NCI-H2171 (cell line): ENCODE results near the gene ZNF221.

Source experiments
- DNase-seq: peaks from one replicate; lab custom pipeline; 2025; lab: John Stamatoyannopoulos, UW

Gene ZNF221

DNA sequence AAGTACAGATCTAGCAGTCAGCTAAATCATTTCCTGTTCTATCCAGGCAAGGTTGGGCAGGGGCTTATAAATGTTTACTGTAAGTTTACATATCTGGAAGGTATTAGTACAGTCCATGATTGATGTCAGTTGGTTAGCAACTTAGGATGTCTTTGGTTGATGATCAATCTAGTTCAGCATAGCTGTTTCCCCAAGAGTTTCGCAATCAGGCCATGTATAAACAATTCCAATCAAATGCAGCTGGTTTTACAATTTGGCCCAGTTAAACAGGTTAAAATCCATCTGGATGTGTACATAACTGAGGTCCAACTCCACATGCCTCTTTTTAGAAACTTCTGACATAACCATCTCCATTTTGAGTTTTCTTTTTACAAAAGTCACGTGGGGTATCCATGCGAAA is 6.9 kb downstream of the ZNF221 start:
- no peak for DNase-seq

DNA sequence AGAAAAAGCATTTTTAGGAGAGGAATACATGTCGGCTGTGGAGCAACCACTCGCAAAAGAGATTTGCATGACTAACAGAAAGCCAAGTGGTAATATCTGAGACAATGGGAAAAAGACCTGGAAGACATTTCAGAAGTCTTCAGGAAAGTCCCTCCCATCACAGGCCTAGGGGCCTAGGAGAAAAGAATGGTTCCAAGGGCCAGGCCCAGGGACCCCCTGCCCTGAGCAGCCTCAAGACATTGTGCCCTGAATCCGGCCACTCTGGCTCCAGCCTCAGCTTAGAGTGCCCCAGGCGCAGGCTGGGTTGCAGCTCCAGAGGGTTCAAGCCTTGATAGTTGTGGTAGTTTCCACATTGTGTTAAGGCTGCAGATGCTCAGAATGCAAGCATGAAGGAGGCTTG is 9.4 kb downstream of the ZNF221 start:
- DNase-seq: no peak

DNA sequence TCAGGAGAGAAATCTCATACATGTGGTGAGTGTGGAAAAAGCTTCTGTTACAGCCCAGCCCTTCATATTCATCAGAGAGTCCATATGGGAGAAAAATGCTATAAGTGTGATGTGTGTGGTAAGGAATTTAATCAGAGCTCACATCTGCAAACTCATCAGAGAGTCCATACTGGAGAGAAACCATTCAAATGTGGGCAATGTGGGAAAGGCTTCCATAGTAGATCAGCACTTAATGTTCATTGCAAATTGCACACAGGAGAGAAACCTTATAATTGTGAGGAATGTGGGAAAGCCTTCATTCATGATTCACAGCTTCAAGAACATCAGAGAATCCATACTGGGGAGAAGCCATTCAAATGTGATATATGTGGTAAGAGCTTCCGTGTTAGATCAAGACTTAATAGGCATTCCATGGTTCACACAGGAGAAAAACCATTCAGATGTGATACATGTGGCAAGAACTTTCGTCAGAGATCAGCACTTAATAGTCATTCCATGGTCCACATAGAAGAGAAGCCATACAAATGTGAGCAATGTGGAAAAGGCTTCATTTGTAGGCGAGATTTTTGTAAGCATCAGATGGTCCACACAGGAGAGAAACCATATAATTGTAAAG is 15.2 kb downstream of the ZNF221 start:
- DNase-seq: no peak

DNA sequence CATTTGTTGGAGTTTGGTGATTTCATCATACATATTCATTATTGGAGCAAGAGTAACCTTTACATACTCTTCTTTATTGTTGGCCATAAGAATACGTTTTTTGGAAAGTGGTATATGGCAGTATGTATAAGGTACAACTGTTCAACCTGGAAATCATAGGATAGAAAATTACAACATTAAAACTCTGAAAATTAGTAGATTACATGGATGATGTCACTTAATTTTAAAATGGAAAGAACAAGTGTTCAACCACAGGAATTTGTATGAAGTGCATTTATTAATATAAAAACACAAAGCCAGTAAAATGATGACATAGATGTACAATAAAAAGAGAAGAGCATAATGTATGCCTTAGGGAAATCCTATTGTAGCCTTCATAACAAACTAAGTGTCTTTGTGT is 25.7 kb downstream of the ZNF221 start:
- DNase-seq: no peak

DNA sequence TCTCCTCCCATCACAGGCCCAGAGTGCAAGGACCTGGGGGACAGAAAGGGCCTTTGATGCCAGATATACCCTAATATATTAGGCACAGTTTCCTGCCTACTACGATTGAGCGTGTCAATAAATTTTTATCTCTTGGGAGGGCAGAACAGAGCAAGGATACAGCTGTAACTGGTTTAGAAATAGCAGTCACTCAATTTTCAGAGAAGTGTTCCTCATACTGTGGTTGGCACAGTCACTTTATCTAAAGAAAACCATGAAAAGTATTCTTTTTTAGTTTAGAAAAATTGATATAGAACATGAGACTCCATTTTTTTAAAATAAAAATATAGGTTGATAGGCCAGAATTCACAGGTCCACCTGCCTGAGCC is 32.5 kb downstream of the ZNF221 start:
- DNase-seq: no peak

DNA sequence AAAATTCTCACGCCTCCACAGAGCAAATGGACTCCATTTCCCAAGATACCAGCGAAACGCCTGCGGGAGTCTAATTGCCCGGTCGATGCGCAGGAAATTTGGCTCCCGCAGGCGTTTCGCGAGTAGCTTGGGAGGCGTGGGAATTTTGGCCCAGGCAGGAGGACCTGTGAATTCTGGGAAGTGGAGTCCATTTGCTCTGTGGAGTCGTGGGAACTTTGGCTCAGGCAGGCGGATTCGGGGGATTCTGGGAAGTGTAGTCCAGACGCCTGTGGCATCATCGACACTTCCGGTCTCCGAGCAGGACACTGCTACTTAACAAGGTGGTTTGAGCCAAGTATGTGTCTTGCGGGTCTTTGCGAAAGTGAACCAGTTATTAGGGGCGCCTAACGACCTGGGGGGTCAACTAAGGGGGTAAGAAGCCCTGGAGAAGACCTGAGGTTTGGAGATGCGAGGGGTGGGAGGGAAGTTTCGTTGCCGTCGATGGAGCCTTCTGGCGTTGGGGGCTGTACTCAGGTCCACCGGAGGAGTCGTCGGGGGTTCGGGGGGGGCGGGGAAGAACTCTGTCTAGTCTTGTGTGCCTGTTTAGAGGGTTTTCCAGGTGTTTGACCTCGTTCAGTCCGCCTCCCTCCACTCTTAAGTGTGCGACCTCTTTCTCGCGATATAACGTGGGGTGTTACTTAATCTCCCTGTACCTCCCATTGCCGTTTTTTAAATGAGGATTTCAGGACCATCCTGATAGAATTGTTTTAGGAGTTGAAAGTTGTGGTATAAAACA is 33.1 kb downstream of the ZNF221 start, which contains the start of gene ZNF155:
ZNF155 (plus strand) TSS at position 277 of the 775 bp plus-strand sequence. CDS start 4,356 bp downstream, outside the sequence.
- DNase-seq: peak; percentile 96

DNA sequence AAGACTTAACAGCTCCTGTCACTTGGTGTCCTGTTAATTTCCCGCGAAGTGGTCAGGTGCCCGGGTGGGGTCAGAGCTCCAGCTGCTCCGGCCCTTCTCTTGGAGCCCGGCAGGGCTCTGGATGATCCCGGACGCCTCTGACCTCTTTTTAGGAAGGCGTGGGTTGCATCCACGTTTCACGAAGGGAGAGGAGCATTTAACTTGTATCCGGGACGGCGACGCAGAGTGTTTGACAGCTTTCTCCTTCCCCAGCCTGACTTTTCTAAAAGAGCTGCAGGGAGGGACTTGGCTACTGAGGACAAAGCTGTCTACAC is 33.6 kb downstream of the ZNF221 start:
- DNase-seq: no peak

DNA sequence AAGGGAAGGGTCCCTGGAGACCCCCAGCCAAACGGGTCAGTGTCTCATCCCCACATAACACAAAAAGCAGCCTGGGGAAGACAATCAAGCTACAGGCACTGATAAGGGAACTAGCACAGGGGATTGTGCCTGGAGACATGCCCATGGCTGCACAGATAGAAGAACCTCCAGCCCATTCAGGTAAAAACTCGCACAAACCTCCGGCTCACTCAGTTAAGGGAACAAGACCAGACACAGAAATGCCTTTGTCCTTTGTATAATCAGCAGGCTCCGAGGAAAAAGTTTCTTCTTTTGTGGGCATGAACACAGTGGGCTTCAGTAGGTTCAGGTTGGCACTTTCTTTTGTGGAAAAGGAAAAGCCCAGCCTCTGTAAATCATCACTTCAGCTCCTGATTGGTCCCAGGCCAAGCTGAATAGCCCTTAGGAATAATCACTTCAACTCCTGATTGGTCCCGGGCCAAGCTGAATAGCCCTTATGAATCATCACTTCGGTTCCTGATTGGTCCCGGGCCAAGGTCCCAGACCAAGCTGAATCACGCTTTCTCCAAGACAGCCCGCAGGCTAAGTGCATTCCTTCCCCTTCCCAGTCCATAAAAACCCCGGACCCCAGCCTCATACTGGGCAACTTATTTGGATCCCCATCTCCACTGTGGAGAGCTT is 46.7 kb downstream of the ZNF221 start:
- no peak for DNase-seq

DNA sequence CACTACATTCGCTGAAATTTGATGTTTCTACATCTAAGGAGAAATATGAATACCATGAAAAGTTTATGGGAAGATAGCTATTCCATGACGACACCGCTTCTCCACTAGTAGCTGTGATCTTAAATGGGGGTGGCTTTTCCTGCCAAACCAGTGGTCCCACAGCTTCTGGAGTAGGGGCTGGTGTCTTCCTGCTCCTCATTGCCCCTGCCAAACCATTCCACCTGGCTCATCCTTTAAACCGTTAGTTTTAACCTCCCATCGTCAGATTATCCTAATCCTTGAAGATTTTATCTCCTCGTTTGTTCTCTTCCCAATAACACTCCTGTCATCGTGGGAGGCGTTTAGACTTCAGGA is 51.2 kb downstream of the ZNF221 start:
- DNase-seq: no peak

DNA sequence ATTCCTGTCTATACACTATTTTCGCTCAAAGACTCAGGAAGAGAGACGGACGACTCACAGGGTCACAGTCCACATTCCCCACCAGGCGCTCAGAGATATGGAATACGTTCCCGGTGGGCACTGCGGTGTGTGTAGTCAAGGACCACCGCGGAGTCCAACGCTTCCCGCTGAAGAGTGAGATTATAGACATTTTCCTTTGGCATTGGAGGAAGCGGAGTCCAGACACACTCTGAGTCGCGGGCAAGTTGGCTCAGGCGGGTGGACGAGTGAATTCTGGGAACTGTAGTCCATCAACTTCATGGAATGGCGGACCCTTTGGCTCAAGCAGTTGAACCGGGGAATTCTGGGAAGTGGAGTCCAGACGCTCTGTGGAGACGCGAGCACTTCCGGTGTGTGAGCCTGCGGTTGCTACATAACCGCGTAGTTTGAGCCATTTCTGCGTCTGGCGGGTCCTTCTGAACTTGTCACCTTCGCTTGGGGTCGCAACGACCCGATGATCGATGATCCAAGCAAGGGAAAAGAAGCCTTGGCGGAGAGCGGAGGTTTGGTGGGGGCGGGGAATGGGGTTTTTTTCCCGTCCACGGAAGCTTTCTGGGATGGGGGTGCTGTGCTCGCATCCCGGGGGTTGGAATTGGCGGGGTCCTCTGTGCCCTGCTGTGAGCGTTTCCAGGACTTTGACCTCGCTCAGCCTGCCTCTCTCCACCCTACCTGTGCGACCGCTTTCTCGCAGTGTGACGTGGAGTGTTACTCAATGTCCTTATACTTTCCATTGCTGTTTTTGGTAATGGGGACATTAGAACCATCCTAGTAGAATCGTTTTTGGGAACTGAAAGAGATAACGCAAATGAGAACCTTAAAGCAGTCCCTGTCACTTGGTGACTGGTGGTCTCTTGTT is 51.8 kb downstream of the ZNF221 start, which contains the start of gene ZNF230:
ZNF230 (plus strand) TSS at position 392 of the 895 bp plus-strand sequence. CDS start 4,122 bp downstream, outside the sequence.
- peak; percentile 92 for DNase-seq

DNA sequence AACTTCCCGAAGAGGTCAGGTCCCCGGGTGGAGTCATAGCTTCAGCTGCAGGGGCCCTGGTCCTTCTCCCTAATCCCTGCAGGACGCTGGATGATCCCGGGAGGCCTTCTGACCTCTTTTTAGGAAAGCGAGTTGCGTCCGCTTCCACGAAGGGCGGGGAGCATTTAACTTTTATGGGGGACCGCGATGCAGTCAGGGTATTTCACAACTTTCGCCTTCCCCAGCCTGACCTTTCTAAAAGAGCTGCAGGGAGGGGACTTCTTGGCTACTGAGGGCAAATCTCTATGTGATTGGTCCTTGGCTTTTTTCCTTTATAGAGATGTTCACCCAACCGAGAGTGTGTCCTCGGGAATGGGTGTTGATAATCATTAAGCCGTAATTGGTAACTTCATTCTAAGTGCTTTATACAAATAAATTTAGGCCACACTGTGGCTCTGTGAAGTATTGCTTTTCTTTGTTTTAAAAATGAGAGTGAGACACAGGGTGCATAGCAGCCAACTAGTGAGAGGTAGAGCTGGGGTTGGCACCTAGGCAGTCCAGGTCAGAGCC is 52.5 kb downstream of the ZNF221 start:
- DNase-seq: no peak

DNA sequence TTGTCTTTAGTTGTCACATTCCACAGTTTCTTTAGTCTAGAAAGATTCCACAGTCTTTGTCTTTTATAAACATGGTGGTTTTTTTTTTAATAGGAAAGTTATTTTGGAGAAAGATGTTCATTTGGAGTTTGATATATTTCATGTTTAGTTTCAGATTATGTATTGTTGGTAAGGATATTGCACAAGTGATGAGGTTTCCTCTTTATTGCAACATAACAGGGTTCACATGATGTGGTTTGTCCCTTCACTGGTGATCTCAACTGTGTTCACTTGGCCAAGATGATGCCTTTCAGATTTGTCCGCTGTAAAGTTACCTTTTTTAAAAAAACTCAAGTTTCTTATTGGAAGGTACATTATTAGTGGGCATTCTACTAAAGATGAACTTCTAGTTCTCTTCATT is 54.9 kb downstream of the ZNF221 start:
- no peak for DNase-seq

DNA sequence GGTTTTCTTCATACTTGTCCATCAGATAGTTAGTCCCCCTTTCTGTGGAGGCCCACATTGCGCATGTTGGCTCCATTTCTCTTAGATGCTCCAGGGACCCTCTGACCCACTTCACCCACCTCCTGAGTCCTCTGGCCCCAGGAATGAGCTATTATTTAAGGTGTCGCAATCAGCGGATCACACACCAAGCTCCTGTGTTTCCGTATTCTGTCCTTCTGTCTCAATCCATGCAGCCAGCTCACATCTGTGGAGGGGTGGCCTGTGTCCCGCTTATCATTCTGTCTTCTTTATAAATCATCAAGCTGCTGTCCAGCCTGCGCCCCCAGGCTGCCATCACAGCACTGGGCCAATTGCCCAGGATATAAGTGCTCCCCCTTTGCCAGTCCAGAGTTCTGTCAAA is 56.4 kb downstream of the ZNF221 start:
- no peak for DNase-seq

DNA sequence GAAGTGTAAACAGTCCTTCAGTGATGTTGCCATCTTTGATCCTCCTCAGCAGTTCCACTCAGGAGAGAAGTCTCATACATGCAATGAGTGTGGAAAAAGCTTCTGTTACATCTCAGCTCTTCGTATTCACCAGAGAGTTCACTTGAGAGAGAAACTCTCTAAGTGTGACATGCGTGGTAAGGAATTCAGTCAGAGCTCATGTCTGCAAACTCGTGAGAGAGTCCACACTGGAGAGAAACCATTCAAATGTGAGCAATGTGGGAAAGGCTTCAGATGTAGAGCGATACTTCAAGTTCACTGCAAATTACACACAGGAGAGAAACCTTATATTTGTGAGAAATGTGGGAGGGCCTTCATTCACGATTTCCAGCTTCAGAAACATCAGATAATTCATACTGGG is 59.4 kb downstream of the ZNF221 start:
- no peak for DNase-seq
